Stimulated activated CD4-positive, alpha-beta T cell treated with anti-CD3 and anti-CD28 coated beads, Interleukin-15, amount 100 ng/mL, for 1 hour (primary cell): ENCODE results near the gene MTFP1.
"Not testable (repeated sequence)": the region's sequence is repeated elsewhere in the genome, so short reads cannot be mapped to it uniquely, and the experiment has no call there.

Experiments
- DNase-seq, 2 donors: peaks; one replicate each; pipeline ENCODE4 v3.0.0-alpha.2; 2020; ENCODE audit warnings: low read depth in 1 of 2, low spot score in 1 of 2

MTFP1 gene

GRCh38 chr22:30425327-30425615 is 297 bp upstream of the MTFP1 start:
- no peak for DNase-seq

GRCh38 chr22:30426388-30427353 is 1.1 kb downstream of the MTFP1 start:
- peak; percentile 66 to 73 for DNase-seq

GRCh38 chr22:30427871-30428270 is 2.3 kb downstream of the MTFP1 start:
- no peak for DNase-seq

- no peak for DNase-seq
Measured at GRCh38 chr22:30429887-30430286, 4.3 kb downstream of the MTFP1 start.

- no peak for DNase-seq
Measured at GRCh38 chr22:30430933-30431332, 5.4 kb downstream of the MTFP1 start.

GRCh38 chr22:30432096-30432495 is 6.5 kb downstream of the MTFP1 start:
- DNase-seq, result no peak

- no peak for DNase-seq
Measured at GRCh38 chr22:30432520-30432919, 7.0 kb downstream of the MTFP1 start.

GRCh38 chr22:30433227-30433626 is 7.7 kb downstream of the MTFP1 start:
- DNase-seq, result no peak

- no peak for DNase-seq
Measured at GRCh38 chr22:30433773-30434172, 8.2 kb downstream of the MTFP1 start.

GRCh38 chr22:30434843-30435242 is 9.3 kb downstream of the MTFP1 start:
- DNase-seq, result no peak

GRCh38 chr22:30435674-30436126 is 10.1 kb downstream of the MTFP1 start:
- DNase-seq, result peak; percentile 54 to 59

GRCh38 chr22:30436196-30436595 is 10.6 kb downstream of the MTFP1 start:
- no peak for DNase-seq

GRCh38 chr22:30438559-30438958 is 13.0 kb downstream of the MTFP1 start:
- DNase-seq, result no peak

GRCh38 chr22:30439226-30439625 is 13.7 kb downstream of the MTFP1 start:
- no peak for DNase-seq

GRCh38 chr22:30439836-30440235 is 14.3 kb downstream of the MTFP1 start:
- no peak for DNase-seq

- no peak for DNase-seq
Measured at GRCh38 chr22:30441088-30441487, 15.5 kb downstream of the MTFP1 start.

- DNase-seq, result no peak
Measured at GRCh38 chr22:30444632-30445437, 19.3 kb downstream of the MTFP1 start.

GRCh38 chr22:30445438-30446145 is 20.0 kb downstream of the MTFP1 start:
- no peak for DNase-seq

- DNase-seq, result no peak
Measured at GRCh38 chr22:30447656-30448055, 22.1 kb downstream of the MTFP1 start.

GRCh38 chr22:30451488-30451887 is 25.9 kb downstream of the MTFP1 start:
- DNase-seq, result not testable (repeated sequence)

GRCh38 chr22:30452861-30453260 is 27.3 kb downstream of the MTFP1 start:
- no peak for DNase-seq
